HG02763 (cell line): Measurements from ENCODE around the gene AGBL3.
A peak's percentile ranks its signal among the peaks of the same experiment; 100 is the strongest.
"Not testable (repeated sequence)": the region's sequence is repeated elsewhere in the genome, so short reads cannot be mapped to it uniquely, and the experiment has no call there.

Experiments
- ATAC-seq: cut with Tn5 transposase; IDR thresholded peaks from one replicate; pipeline ENCODE4 v1.9.1; 2021; ENCODE audit warnings: mild to moderate bottlenecking, moderate library complexity; ENCODE audit not compliant: unreplicated experiment

Gene AGBL3

DNA sequence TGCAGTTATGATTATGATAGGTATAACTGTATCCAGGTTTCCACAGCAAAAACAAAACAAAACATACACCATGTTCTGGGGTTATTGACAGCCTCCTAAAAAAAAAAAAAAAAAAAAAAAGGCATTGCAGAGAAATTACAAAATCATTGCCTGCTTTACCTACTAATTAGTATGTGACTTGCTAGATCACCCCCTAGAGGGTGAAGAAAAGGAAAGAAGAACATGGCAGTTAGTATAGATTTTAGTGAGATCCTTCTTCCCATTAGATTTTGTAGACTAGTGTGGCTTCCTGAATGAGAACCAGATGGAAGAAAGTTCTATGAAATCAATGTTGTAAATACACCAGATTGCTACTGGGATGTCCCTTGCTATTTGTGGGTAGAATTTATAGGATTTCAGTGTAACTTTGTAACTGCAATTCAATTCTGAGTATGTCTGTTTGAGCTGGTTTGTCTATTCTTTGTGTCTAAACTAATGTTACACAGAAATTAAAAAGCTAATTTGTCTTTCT is 24.0 kb upstream of the AGBL3 start:
- no peak for ATAC-seq

DNA sequence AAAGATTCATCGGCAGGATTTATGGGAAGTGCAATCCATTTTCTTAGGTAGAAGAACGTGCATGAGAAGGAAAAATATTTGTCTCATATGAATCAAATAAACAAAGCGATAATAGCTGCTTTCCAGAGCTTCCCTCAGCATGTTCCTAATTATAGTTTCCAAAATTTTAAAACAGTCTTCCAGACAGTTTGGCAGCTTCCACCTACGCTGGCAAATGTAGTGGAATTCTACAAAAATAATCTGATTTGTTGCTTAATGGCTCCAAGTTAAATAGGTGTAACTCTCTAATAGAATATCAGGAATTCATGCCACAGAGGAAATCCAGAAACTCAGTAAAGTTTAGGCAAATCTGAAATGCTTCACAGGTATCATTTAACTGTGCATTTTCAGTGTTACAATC is 23.3 kb upstream of the AGBL3 start:
- ATAC-seq = no peak

DNA sequence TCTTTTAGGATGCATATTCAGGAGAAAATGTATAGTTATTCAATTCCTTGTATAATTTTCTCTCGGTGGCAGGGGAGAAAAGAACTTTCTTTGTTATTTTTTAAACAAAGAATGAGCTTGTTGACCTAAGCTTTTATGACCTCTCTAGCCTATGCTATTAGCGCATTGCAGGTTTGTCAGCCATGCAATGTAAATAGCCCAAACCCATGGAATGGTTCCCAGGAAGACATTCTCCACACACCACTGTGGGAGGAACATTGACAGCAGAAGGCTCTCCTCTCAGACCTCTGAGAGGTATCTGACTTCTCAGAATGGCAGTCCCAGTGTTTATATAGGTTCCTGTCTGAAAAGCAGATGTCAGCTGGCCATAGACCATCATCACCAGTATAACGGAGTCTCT is 19.6 kb upstream of the AGBL3 start:
- no peak for ATAC-seq

DNA sequence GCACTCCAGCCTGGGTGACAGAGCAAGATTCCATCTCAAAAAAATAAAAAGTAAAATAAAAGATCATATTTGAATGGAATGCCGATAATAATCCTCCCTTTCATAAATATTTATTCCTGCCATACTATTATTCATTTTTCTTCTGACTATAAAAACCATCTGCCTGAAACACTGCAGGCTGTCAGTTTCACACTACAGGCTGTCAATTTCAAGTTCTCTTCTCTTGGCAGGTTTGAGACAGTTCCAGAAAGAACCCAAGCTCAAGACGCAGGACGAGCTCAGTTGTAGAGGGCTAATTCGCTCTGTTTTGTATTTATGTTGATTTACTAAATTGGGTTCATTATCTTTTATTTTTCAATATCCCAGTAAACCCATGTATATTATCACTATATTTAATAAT is 18.2 kb upstream of the AGBL3 start:
- ATAC-seq = no peak

DNA sequence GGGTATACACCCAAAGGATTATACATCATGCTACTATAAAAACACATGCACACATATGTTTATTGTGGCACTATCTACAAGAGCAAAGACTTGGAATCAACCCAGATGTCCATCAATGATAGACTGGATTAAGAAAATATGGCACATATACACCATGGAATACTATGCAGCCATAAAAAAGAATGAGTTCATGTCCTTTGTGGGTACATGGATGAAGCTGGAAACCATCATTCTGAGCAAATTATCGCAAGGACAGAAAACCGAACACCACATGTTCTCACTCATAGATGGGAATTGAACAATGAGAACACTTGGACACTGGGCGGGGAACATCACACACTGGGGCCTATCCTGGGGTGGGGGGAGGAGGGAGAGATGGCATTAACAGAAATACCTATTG is 4.7 kb upstream of the AGBL3 start:
- not testable (repeated sequence) for ATAC-seq

DNA sequence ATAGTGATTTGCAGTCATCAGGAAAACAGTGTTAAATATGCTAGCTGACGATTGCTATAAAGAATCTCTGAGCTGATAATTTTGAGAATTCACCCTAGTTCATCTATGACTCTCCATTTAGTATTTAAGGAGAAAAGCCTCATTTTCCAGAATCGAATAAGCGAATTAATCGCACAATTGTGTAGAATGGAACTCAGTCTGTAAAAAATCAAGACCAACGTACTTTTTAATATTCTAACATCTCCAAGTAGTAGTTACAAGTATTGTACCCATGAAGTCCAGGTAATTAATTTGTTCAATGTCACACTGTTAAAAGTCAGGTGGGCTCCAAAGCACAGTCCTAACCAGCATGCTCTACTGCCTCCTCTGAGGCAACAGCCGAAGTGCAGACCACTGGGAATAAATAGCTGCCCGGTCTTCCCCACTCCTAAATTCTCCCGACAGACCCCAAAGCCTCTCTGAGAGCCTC is 380 bp upstream of the AGBL3 start:
- peak; percentile 29 for ATAC-seq

DNA sequence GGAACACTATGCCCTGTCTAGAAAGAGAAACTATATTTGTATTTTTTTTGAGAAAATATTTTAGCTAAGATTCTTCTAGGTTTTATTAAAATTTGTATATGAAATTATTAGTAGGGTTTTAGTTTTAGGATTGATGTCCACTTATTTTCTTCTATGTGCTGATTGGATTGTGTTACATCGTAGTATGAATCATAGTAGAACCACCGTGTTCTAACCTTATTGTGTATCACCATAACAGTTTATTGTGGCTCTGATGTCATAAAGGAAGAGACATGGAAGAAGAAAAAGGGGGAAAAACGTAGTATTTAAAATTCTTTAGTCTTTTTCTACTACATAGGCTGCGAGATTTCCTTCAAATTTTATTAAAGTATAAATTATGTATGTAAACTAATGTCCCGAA is 1.9 kb downstream of the AGBL3 start:
- no peak for ATAC-seq

DNA sequence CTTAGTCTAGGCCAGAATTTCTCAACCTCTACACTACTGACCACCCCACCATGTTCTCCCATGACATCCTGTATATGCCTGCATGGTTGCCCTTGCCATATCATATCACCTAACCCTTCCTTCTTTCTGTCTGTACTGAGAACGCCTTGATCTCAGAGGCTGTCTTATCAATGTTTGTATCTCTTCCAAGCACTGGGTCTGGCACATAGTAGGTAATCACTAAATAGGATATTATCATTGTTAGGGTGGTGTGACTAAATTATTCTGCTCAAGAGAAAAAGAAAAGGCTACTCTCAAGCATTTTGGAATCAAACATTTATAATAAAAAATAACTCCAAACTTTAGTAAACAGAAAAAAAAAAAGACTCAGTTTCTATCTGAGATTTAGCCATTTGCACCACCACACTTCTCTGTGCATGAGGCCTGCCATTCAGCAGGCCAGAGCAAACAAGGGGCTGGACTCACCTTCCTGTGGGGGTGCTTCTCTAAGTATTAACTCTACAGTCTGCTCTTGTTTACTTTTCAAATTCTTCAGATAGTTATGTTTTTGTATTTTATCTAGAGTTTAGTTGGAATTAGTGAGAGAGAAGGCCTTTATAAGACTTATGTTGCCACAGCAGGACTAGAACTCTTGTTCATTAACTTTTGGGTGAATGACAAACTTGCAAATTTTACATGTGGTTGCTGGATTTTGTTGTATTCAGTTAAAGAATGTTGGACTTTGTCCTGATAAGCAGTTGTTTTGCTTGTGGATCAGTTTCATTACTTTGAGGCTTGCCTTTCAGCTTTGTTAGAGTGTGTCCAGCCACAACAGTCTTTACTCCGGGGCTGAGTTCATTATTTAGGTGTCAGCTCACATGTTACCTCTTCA is 5.4 kb downstream of the AGBL3 start:
- ATAC-seq = no peak

DNA sequence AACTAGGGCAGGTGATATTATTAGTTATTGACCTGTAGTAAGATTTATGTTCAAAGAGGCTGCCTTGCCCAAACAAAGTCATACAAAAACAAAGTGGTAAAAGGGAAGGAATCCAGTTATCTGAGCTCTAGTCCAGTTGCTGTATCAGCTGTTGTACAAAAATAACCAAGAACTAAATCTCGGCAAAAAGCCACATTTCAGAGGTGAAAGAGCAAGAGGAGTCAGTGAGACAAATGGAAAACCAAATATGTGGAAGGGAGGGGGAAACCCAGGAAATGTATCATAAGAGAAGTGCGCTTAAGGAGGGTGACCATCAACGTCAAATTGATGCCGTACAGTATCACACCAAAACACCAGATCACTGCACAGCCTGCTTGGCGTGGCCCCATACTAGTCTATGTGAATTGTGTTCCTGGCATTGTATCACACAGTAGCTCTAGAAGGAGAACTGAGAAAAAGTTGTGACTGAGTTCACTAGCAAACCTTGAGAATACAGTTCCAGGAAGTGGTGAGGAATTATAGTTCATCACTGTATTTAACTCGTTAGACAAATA is 6.4 kb downstream of the AGBL3 start:
- ATAC-seq = peak; percentile 58

DNA sequence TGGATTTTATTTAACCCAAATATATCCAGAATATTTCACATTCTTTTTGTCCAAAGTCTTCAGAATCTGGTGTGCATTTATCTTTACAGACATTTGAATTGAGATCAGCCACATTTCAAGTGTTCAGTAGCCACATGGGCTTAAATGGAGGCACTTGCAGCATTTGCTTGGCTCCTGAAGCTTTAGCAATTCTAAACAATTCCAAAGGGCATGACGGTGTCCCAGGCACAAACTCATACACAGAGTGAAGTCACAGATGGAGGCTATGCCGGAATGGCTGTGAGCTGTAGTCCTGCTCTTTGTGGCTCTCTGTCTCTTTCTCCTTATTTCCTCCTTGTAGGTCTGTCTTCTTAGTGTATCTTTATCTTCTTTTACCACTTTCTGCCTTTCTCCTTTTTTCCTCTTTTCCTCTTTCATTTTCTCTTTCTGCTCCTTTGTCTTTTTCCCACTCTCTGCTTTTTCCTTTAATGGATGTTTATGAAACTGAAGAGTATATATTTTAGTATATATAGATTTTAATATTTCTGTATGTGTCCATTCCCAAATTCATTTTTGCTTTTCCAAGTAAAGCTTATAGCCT is 7.7 kb downstream of the AGBL3 start:
- no peak for ATAC-seq

DNA sequence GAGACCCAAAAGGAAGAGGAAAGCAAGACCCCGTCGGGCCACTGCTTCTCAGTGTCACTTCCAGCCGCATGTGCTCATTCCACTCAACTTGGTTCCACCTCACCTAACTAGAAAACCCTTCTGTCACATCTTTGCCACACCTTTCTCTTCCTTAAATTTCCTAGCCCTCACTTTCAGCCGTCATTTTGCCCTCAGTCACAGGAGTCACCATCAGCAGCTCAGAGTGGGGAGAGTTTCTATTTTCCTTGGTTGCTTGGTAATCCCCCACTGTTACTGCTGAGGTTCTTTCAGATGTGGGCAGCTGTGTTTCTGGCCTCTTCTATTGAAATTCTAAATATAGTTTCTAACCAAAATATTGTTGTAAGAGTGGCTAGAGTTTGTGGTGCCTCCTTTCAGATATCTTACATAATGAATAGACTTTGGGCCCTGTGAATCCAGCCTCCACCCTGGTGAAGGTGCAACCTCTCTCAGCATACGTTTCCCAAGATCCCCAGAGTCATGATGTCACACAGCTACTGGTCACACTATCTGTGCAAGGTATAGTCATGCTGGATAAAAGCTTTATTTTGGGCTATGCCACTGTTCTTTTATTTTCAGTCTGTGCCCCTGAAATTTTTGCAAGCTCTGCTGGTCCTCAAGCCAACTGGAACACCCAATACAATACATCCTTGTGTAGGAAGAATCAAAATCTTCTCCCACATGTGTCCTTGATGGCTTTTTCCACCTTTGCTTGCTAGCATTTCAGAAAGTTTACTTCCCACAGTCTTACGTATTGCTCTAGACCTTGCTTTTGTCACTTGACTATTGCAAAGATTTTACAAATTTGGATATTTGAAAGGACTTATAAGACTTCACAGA is 9.2 kb downstream of the AGBL3 start:
- peak; percentile 51 for ATAC-seq

DNA sequence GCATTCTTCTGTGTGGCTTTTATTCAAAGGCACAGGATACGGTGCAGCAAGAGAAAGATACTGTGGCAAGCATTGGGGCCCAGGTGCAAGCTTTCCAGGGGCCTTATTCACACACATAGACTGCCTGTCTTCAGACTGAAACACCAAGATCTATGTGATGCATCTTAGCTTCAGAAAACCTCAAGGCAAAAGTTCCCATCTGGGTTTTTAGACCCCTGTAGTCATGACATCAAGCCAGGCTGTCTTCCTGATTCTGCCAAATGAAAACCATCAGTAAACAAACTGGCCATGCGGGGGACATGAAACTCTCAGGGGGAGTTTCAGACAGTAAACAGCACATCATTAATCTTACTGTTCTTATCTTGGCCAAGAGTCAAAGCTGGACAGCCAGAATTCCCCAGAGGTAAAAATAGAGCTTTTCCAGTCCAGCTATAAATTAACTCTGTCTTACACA is 9.8 kb downstream of the AGBL3 start:
- peak; percentile 44 for ATAC-seq

DNA sequence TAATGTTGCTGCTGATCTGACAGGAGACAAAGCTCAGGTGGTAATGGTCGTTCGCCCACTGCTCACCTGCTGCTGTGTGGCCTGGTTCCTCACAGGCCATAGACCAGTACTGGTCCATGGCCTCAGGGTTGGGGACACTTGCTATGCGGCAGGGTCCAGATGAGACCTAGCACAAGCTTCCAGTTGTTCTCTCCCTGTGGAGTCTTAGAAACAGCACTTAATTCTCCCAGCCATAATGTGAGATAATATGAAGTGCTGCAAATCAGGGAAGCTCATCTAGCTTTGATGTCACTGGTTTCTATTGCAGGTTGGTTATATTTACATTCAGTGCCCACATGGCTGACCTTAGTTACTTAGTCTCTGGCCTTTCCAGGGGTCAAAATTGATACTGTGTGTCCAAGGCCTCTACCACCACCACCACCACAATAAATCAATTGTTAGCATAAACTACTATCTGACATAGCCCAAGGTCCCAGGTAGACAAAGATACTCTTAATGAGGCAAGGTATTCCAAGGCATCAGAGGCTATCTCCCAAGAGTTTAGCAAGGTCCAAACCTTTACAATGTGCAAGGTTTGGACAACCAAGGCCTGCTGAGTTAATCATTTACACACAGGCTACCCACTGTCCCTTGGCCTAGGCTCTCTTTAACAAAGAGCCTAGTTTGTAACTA is 11.0 kb downstream of the AGBL3 start:
- no peak for ATAC-seq

DNA sequence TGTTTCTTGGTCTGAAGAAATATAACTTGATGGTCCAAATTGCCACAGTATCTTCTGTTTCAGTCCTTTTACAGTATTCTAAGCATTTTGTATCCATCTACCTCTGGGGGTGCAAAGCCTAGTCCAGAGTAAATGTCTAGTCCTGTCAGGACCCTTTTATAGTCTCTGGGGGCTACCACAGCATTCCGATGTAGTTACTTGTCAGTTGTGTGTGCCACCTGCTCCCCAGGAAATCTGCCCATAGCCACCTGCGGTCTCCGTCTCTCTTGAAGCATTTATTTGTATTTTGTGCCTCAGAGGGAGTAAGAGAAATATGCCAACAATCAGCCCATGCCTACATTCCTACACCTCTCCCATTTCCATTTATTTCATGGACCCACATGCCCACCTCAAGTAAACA is 12.8 kb downstream of the AGBL3 start:
- no peak for ATAC-seq

DNA sequence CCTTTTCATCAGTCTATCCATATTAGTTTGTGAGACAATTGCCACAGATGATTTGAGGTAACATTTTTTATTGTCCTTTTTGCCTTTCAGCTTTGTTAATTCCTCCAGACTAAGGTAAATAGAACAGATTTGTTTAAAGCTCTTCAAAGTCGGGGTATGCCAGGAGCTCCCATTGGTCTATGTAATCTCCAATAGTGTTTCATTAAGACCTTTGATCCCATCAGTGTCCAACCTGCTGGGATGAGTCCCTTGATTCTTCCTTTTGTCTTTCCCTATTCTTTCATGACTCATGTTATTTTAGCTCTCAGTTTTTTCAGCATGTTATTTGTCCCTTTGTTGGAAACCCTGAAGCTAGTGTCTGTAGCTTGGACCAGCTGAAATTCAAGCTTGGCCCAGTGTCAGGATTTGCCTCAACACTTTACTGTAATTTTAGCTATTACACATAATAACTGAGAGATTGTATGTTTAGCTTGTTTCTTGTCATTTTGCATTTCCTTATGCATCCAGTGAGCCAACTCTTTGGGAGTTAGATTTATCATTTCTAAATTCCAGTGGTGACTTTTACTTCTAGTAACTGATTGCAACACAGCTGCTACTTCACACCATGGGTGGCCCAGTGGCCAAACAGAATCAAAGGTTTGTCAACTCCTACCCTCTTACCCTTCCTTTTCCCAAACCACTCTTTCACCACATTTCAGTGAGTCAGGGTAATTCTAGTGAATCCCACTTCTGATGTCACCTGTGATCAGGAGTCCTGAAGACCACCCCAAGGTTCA is 15.3 kb downstream of the AGBL3 start:
- ATAC-seq = no peak

DNA sequence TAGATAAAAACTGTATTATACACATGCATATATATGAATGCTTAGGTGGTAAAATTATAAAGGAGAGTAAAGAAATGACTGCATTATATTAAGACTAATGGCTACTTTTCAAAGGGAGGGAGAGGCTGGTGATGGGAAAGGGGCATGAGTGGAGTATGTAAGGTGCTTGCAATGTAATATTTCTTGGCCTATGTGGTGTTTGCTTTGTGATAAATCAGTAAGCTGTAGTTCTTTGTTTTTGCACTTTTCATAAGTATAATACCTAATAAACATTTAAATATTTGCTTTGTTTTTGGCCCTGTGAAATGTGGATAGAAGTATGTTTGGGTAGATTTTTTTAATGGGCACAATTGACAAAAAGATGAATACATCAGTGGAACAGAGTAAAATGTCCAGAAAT is 25.9 kb downstream of the AGBL3 start:
- no peak for ATAC-seq

DNA sequence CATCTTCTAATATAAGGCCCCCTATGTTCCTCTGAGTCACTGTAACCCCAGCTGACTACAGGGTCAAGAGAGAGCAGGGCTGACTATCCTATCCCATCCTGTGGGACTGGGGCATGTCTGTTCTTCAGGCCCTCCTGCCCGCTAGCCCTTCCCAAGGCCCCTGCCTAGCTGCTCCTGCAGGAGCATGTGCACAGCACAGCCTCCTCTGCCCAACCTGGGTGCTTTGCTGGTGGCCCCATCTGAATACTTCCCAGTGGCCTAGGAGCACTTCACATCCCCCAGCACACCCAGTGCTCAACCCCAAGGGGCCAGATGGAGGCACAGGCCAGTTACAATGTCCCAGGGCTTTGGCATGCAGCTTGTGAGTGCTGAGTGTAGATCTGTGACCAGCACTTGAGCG is 37.3 kb downstream of the AGBL3 start:
- no peak for ATAC-seq

DNA sequence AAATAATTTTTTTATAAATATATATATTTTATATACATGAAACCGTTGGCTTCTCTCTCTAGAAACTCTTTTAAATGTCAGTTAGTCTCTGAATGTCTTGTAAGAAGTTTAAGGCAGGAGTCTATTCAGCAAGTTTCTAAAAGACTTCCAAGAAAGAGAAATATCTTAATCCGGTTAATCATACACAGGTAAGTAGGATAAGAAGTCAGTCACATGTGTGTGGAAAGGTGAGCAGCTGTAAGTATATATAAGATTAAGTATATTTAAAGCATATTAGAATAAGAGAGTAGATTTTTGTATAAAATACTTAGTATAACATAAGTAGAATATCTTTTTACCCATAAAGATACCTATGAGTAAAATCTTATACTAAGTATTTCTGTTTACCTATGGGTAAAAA is 48.9 kb downstream of the AGBL3 start:
- ATAC-seq = no peak

DNA sequence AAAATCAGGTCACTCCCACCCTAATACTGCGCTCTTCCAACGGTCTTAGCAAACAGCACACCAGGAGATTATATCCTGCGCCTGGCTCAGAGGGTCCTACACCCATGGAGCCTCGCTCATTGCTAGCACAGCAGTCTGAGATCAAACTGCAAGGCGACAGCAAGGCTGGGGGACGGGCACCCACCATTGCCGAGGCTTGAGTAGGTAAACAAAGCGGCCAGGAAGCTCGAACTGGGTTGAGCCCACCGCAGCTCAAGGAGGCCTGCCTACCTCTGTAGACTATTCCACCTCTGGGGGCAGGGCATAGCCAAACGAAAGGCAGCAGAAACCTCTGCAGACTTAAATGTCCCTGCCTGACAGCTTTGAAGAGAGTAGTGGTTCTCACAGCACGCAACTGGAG is 80.7 kb downstream of the AGBL3 start:
- ATAC-seq = not testable (repeated sequence)

DNA sequence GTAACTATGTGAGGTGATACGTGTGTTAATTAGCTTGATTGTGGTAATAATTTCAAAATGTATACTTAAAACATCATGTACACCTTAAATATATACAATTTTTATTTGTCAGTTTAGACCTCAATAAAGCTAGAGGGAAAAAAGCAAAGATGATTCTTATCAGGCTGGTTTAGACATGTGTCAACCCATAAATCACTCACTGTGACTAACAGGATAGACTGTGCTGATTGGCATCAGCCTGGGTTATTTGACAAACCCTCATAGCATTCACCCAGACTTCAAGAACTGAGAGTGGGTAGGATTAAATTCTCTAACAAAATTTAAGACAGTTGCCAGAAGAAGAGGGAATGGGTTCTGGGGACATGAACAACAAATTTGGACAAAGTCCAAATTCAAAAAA is 87.8 kb downstream of the AGBL3 start:
- no peak for ATAC-seq
